GM19328 (cell line): ENCODE data around the gene CTRB1.
"Not testable (repeated sequence)": the region's sequence is repeated elsewhere in the genome, so short reads cannot be mapped to it uniquely, and the experiment has no call there.

Experiments
- ATAC-seq: cut with Tn5 transposase; IDR thresholded peaks from one replicate; pipeline ENCODE4 v1.9.1; 2021; ENCODE audit warnings: mild to moderate bottlenecking, moderate library complexity; ENCODE audit not compliant: unreplicated experiment

Gene CTRB1

DNA sequence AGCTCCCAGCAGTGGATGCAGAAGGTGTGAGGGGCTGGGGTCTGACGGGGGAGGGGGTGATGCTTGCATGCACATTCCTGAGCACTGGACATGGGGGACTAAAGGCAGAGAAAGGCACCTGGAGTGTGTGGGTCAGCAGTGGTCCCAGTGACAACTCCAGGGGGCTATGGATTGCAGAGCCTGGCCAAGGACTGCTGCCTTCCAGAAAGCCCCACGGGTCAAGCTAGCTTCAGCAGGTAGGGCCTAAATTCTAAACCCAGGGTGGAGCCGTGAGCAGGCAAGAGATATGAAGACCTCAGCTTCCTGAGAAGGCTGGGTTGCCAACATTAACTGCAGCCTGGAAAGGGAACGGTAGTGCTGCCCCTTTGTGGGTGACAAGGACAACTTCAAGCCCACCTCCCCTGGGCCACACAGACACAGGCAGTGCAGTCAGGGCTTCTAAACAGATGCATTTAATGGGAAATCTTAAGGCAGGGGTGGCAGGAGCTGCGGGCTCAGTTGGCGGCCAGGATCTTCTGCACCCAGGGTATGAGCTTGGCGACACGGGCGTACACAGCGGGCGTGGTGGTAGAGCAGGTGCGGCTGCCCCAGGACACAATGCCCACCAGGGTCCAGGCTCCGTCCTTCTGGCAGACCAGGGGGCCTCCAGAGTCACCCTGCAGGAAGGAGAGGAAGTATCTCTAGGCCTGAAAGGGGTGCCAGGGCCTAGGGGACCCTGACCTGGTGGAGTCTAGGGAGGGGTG, 14.9 kb upstream of the CTRB1 start:
- no peak for ATAC-seq

DNA sequence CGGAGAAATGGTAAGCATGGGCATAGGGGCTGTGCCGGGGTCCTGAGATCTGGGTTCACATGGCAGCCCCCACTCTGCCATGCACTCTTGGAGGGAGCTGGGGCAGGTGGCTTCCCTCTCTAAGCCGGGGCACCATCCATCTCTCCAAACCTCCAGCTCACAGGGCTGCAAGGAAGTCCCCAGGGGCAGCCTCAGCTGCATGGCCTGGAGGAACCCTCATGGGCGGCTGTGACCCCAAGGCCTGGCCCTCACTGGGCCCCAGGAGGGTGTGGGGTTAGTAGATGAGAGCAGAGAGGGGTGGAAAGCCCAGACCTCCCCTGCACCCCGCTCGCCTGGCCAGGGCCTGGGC, 14.4 kb upstream of the CTRB1 start:
- no peak for ATAC-seq

DNA sequence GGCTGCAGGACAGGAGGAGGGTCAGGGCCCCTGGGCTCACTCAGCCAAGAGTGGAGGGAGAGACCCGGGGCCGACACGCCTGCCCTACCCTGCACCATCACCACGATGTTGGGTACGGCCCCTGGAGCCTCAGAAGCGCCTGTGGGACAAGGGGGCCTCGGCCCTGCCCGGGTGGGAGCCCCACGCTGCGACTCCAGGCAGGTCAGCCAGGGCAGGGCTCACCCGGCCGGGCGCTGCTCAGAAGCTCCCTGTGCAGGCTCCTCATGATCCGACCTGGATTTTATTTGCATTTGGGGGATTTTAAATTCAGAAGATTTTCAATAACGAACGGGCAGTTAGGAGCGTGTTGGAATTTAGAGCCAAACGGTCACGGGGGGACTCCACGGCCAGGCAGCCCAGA, 13.9 kb upstream of the CTRB1 start:
- not testable (repeated sequence) for ATAC-seq

DNA sequence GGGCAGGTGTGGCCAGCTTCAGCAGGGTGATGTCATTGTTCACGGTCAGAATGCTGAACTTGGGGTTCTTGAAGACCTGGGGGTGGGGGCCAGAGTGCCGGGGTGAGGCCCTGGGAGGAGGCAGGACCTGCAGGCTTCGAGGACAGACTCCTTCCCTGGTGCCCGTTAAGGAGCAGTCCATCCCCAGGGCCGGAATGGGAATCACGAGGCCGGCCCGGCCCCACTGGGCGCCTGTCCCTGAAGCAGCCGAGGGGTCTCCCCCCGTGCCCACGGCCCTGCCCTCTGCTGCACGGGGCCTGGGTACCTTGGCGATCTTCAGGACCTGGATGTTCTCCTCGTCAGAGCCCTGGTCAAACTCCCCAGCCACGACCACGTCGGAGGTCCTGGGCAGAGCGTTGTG, 13.3 kb upstream of the CTRB1 start:
- not testable (repeated sequence) for ATAC-seq

DNA sequence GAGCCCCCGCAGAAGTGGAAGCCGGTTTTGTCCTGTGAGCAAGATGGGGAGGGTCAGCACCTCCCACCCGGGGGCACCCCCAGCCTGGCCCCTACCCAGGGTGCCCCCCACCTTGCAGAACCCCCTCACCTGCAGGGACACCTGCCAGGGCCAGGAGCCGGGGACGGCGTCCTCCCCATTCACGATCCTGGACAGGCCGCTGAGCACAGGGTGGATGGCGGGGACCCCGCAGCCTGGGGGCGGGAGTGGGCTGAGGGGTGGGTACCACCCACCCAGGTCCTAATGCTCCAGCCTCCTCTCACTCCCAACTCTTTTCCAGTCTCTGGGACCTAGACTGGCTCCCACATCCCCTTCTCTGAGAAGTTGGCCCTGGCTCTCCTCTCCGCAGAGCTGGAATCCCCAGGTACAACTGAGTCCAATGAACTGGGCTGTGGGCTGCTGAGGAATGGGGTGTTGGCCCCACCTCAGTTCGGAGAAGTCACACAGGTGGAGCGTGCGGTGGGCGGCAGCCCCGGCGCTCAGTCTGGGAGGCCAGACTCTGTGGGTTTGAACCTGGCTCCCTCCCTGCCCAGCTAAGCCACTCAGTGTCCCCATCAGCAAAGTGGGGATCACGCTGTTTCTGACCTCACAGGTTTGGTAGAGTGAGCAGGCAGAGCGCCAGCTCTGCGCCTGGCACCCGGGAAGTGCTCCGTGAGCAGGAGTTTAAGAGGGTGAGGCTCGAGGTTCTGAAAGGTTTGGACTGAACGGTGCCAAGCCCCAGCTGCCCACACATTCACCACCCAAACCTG, 12.6 kb upstream of the CTRB1 start:
- ATAC-seq = not testable (repeated sequence)

DNA sequence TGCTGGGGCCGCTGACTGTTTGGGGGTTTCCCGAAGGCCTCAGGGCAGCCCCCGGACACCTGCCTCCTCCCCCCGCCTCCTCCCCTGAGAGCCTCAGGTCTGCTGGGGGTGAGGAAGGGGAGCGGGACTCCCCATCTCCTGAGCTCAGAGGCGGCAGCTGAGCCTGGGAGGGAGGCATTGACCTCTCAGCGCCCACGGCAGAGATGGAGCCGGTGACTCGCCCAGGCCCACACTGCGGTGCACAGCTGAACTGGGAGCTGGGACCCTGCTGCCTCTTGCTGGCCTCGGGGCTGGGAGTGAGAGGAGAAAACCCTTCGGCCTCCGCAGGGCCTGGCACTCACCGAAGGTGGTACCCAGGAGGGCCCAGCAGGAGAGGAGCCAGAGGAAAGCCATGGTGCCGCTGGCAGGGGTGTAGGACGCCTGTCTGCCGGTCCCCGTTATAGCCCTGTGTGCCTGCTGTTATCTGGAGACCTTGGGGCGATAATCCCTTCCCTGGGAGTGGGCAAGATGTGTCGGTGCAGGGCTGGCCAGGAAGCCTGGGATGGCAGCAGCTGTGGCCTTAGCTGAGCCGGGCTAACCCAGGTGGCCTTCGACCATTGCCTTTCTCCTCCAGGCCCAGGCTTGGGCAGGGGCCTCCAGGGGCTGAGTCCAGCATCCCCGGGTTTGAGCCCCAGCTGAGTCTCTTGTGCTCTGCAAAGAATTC, 11.9 kb upstream of the CTRB1 start, which contains the start of gene CTRB2:
Gene CTRB2, minus strand, starts transcription at position 413 of the 703 bp plus-strand sequence. Its CDS starts 20 bp downstream, at position 393.
- no peak for ATAC-seq

DNA sequence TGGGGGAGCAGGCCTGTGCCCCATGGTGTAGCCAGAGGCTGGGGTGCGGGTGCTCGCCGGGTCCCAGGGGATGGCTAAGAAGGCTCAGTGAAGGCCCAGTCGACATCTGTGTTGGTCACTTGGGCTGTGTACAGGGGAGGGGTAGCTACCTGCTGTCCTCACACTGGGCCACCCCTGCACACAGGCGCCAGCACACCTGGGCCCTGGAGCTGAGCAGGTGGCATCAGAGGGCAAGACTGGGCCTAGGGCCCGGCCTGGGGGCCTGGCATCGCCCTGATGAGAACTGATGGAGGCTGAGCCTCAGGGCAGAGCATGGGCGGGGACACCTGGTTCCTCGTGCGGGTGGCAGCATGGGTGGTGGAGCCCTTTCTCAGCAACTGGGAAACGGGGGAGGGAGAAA, 11.0 kb upstream of the CTRB1 start:
- no peak for ATAC-seq

DNA sequence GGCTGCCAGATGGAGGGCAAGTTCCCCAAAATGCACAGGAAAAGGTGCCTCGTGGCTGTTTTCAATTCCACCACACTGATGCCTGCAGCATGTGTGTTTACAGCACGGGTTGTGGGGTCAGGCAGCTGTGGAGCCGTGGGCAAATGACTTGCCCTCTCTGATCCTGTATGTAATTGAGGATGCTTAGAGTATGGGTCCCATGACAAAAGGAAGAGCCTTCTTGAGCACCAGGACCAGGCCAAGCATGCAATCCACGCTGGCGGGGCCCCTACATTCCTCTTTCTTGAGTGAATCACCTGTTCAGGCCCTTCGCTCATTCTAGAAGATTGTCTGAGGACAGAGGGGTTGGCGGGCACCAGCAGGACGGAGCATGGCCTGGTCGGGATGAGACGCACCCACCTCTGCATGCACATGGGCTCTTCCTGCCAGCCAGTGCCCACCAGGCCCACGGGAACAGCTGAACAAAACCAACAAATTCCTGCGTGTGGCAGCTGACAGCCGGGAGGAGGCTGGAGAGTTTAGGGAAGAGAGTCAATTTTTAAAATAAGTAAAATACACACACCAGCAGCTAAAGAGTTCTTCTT, 10.5 kb upstream of the CTRB1 start:
- no peak for ATAC-seq

DNA sequence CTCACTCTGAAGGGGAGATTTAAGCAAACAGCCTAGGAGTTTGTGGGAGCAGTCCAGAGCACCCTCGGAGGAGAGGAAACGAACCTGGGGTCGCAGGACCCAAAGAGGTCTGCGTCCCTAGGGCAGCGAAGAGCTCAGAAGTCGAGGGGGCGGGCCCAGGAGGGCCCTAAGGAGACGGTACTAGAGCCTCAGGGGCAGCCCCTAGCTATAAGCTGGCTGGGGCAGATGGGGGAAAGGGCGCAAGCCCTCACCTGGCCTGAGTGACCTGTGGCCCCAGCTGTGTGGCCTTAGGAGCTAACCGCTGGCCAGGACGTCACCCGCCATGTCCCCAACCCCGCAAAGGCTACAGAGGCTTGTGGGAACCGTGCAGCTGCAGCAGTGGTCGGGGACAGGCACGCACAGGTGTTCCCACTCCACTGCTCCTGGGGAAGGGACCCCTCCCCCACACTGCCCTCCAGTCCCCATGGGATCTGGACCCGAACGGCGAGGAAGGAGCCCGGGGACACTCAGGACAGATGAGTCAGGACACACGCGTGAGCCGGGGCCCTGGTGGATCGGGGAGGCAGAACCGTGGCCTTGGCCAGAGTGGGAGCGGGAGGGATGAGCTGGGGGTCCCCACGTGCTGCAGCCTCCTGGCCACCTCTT, 9.8 kb upstream of the CTRB1 start:
- ATAC-seq = no peak

DNA sequence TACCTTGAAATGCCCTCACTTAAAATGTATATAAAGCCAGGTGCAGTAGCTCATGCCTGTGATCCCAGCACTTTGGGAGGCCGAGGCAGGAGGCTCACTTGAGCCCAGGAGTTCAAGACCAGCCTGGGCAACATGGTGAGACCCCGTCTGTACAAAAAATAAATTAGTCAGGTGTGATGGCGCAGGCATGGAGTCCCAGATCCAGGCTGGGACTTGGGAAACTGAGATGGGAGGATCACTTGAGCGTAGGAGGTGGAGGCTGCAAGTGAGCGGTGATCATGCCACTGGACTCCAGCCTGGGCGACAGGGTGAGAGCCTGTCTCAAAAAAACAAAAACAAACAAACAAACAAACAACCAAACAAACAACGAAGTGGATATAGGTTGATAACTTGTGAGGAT, 9.3 kb upstream of the CTRB1 start:
- ATAC-seq = not testable (repeated sequence)

DNA sequence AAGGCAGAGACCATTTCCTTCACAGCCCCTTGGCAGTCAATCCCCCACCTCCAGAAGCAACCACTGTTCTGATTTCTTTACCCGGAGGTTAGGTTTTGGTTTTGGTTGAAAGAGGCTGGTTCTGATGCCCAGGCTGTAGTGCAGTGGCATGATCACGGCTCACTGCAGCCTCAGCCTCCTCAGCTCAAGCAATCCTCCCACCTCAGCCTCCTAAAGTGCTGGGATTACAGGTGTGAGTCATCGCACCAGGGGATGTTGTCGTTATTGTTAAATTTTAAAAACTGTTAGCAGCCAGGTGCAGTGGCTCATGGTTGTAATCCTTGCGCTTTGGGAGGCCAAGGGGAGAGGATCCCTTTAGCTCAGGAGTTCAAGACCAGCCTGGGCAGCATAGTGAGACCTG, 8.8 kb upstream of the CTRB1 start:
- no peak for ATAC-seq

DNA sequence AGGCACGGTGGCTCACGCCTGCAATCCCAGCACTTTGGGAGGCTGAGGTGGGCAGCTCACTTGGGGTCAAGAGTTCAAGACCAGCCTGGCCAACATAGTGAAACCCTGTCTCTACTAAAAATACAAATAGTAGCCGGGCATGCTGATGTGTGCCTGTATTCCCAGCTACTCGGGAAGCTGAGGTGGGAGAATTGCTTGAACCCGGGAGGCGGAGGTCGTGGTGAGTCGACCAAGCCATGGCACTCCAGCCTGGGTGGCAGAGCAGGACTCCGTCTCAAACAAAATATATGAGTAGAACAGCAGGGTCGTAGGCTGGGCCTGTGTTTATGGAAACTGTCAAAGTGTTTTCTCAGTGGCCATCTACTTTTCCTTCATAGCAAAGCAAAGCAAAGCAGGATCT, 7.5 kb upstream of the CTRB1 start:
- ATAC-seq = not testable (repeated sequence)

DNA sequence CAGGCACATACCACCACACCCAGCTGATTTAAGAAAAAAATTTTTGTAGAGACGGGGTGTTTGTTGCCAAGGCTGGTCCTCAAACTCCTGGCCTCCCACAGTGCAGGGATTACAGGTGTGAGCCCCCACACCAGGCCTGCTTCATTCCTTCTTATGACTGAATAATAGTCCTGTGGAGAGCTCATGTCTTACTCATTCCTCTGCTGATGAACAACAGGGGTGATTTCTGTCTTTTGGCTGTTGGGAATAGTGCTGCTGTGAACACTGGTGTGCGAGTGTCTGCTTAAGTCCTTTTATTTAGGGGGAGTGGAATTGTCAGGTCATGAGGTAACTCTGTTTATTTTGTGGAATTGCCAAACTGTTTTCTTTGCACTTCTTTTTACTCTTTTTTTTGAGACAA, 2.7 kb upstream of the CTRB1 start:
- ATAC-seq = no peak

DNA sequence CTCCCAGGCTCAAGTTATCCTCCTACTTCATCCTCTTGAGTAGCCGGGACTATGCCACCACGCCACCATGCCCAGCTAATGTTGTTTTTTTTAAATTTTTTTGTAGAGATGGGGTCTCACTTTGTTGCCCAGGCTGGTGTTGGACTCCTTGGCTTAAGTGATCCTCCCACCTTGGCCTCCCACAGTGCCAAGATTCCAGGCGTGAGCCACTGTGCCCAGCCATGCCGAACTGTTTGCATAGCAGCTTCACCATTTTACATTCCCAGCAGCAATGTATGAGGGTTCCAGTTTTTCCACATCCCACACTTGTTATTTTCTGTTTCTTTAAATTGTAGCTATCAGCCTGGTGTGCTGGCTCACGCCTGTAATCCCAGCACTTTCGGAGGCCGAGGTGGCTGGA, 2.2 kb upstream of the CTRB1 start:
- ATAC-seq = no peak

DNA sequence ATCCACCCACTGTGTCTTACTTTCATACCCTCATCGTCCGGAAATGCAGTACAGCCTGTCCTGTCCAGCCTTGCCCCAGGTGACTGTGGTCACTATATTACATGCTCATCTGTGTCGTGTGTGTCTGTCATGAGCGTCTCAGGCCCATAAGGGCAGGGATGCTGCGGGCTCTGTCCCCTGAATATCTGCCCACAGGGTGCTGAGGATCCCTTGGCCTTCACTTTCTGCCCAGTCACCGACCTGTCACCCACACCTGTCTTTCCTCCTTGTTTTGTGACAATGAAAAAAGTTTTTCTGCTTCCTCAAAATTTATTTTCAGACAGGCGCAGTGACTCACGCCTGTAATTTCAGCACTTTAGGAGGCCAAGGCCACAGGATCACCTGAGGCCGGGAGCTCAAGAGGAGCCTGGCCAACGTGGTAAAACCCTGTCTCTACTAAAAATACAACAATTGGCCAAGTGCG, 1.4 kb upstream of the CTRB1 start:
- no peak for ATAC-seq

DNA sequence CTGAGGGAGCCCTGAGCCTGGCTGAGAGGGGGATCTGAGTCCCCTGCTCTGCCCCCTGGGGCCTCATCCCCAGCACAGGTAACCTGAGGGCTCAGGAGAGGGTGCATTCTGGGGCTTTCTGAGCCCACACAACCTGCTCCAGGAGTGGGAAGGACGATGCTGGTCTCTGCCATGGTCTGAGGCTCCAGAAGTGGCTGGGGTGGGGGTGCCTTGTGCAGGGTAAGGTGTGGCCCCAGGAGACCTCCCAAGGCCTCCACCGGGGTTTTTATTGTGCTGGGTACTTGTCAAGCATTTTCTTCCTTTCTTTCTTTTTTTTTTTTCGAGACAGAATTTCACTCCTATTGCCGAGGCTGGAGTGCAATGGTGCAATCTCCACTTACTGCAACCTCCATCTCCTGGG, 300 bp downstream of the CTRB1 start:
- ATAC-seq = no peak

DNA sequence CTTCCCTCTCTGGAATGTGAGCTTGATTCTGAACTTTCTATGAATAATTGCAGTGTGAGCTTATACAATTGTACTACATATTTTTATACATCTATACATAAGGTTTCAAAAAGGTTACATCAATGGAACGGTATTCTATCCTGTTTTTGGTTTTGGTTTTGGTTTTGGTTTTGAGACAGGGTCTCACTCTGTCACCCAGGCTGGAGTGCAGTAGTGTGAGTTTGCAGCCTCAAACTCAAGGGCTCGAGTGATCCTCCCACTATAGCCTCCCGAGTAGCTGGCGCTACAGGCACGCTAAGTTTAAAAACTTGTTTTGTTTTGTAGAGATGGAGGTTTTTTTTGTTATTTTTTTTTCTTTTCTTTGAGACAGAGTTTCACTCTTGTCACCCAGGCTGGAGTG, 1.1 kb downstream of the CTRB1 start:
- no peak for ATAC-seq

DNA sequence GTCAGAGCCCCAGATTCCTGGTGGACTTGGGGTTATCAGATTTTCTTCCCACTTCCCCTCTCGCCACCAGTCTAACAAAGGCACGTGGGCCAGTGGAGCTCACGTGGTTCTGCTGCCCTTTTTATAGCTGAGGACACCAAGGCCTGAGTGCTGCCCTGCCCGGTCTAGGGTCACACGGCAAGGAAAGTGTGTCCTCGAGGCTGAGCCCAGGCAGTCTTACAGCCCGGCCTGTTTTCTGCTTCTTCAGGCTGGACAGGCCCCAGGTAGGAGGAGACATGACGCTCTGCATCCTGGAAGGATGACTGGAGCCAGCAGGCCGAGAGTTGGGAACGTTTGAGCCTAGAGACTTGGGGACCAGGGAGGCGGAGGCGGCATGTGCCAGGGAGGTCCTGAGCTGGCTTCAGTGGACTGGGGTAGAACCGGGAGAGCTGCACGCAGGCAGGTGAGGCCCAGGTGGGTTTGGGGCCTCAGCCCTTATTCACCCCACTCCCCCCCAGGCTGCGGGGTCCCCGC, 3.5 kb downstream of the CTRB1 start:
- no peak for ATAC-seq

DNA sequence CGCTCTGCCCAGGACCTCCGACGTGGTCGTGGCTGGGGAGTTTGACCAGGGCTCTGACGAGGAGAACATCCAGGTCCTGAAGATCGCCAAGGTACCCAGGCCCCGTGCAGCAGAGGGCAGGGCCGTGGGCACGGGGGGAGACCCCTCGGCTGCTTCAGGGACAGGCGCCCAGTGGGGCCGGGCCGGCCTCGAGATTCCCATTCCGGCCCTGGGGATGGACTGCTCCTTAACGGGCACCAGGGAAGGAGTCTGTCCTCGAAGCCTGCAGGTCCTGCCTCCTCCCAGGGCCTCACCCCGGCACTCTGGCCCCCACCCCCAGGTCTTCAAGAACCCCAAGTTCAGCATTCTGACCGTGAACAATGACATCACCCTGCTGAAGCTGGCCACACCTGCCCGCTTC, 4.3 kb downstream of the CTRB1 start:
- not testable (repeated sequence) for ATAC-seq

DNA sequence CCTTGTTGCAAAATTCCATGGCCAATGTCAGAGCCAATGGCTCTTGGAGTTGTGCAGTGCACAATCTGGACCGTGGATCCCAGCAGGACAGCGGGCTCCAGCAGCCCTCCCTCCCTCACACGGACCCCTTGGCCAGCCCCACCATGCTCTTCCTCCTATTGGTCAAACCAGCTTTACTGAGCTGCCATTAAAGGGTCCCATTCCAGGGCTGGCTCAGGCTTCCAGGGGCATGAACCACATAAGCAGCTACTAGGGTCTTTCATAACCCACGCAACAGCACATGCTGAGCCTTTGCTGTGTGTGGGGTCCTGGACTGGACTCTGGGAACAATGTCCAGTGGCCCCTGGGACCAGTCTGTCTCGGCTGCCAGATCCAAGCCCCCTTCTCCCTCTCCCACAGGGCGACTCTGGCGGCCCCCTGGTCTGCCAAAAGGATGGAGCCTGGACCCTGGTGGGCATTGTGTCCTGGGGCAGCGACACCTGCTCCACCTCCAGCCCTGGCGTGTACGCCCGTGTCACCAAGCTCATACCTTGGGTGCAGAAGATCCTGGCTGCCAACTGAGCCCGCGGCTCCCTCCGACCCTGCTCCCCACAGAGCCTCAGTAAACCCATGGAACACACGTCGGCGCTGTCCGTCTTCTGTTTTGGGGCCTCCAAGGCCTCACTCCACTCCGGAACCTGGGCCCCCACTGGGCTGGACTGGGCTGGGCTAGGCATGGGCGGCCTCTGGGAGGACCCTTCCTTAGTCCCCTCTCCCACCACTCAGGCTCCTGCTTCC, 5.7 kb downstream of the CTRB1 start:
- no peak for ATAC-seq
